Measurements from ENCODE around the gene FAT2.

The FAT2 gene

GRCh38 chr5:151553130-151553670 is 37.9 kb downstream of the FAT2 start:
- DNase-seq = no peak

- no peak for DNase-seq
Observed at GRCh38 chr5:151551985-151552384, 39.1 kb downstream of the FAT2 start.

- no peak for DNase-seq
Observed at GRCh38 chr5:151550146-151550545, 41.0 kb downstream of the FAT2 start.

- DNase-seq = no peak
Observed at GRCh38 chr5:151549713-151550112, 41.4 kb downstream of the FAT2 start.

GRCh38 chr5:151547364-151547763 is 43.8 kb downstream of the FAT2 start:
- no peak for DNase-seq

- no peak for DNase-seq
Observed at GRCh38 chr5:151541571-151541970, 49.6 kb downstream of the FAT2 start.

Data from EL (cell line).